ENCODE data around the gene RPTOR. TPM values are rescaled to one million over a fixed set of nuclear protein-coding genes. Genes with fewer than 3 reads are reported as not detected.

The RPTOR gene
- polyA plus RNA-seq, 1 of the 3 experiments (the other 2 are of a cell fraction): 14.9 TPM

- Histone ChIP-seq H3K79me2 (ENCODE audit: insufficient read depth) (no peaks in the 10 kb centered on the region), H3K9ac (no peak overlapping the region), H2AFZ (ENCODE audit: low read depth) (no peak overlapping the region), H3K9me3 (no peaks in the 10 kb centered on the region), H3K4me1 (ENCODE audit: control insufficient read depth in 1 of 2, insufficient read depth in 2 of 2, low read depth in 1 of 2, low read length in 1 of 2) (peaks cover 0 to 2% of the 10 kb centered on the region in 2 experiments; a peak in 2 of 4 replicates), H3K27ac (ENCODE audit: low read depth in 2 of 2, low read length in 1 of 2) (no peak overlapping the region), H3F3A (replicated peaks; ENCODE audit: insufficient read depth) (peaks cover 2% of the 10 kb centered on the region), H3K4me2 (no peak overlapping the region), H3K4me3 (ENCODE audit: low read depth in 2 of 2, low read length in 1 of 2) (no peak overlapping the region), H3K27me3 (ENCODE audit: insufficient read depth) (no peaks in the 10 kb centered on the region), H3K9me2 (no peaks in the 10 kb centered on the region), H4K20me1 (ENCODE audit: insufficient read depth) (no peaks in the 10 kb centered on the region), H3K36me3 (replicated peaks in 1 of 2; ENCODE audit: control insufficient read depth in 1 of 2, insufficient read depth in 2 of 2, low read length in 1 of 2) (peaks cover 10 to 21% of the 10 kb centered on the region in 2 experiments)
- TF ChIP-seq EZH2phosphoT487 (IDR thresholded peaks at IDR 0.05; ENCODE audit: borderline replicate concordance, low read depth): no peak
- TF ChIP-seq ZBTB33 (IDR thresholded peaks at IDR 0.05; ENCODE audit: borderline replicate concordance, low read depth): no peak
- TF ChIP-seq GATA2 (CRISPR knock-in tag; IDR thresholded peaks at IDR 0.05): no peak
- TF ChIP-seq GABPA (IDR thresholded peaks at IDR 0.05; ENCODE audit: low read depth): no peak
- TF ChIP-seq MEF2A (IDR thresholded peaks at IDR 0.05; ENCODE audit: borderline replicate concordance, low read depth): no peak
- no peak for TF ChIP-seq IRF3 (IDR thresholded peaks at IDR 0.05; ENCODE audit: low read depth, low read length)
- no peak for TF ChIP-seq RCOR1 (IDR thresholded peaks at IDR 0.05; ENCODE audit: low read length)
- TF ChIP-seq YY1 (IDR thresholded peaks at IDR 0.05; ENCODE audit: low read depth): no peak
- no peak for TF ChIP-seq TCF12 (IDR thresholded peaks at IDR 0.05)
- no peak for DNase-seq
- POLR2A ChIA-PET: no interaction called here
- CTCF ChIA-PET: interaction anchor here (0.6 to 0.9 kb wide), 2 partner anchors 14 to 163 kb away, joined by 3 read pairs; no protein-coding TSS in a partner anchor
- 91% methylated on average over 17 of the region's 17 CpGs for WGBS (ENCODE audit: low lambda C conversion rate)
Observed at GRCh38 chr17:80738020-80738808, 193.6 kb downstream of the RPTOR start.

GRCh38 chr17:80738987-80739730 is 194.5 kb downstream of the RPTOR start:
- WGBS (ENCODE audit: low lambda C conversion rate): 97% methylated on average over 21 of the region's 21 CpGs
- no peak for TF ChIP-seq USF1 (IDR thresholded peaks at IDR 0.05; ENCODE audit: borderline replicate concordance, low read depth)
- CTCF ChIA-PET: interaction anchor here (0.9 to 1.5 kb wide), 3 partner anchors 9 to 89 kb away, joined by 3 read pairs; no protein-coding TSS in a partner anchor

More at GRCh38 chr17:80738987-80739730, 194.5 kb downstream of the RPTOR start:
- Histone ChIP-seq H3K36me3 (replicated peaks in 1 of 2; ENCODE audit: control insufficient read depth in 1 of 2, insufficient read depth in 2 of 2, low read length in 1 of 2) (peaks cover 10 to 21% of the 10 kb centered on the region in 2 experiments), H3K27me3 (ENCODE audit: insufficient read depth) (no peaks in the 10 kb centered on the region), H3F3A (replicated peaks; ENCODE audit: insufficient read depth) (no peaks in the 10 kb centered on the region), H2AFZ (ENCODE audit: low read depth) (no peak overlapping the region), H3K4me1 (ENCODE audit: control insufficient read depth in 1 of 2, insufficient read depth in 2 of 2, low read depth in 1 of 2, low read length in 1 of 2) (peaks cover 0 to 5% of the 10 kb centered on the region in 2 experiments; a peak in 1 of 4 replicates), H3K9me2 (no peaks in the 10 kb centered on the region), H3K79me2 (ENCODE audit: insufficient read depth) (no peaks in the 10 kb centered on the region), H3K9ac (no peak overlapping the region), H3K27ac (ENCODE audit: low read depth in 2 of 2, low read length in 1 of 2) (no peak overlapping the region), H4K20me1 (ENCODE audit: insufficient read depth) (no peaks in the 10 kb centered on the region), H3K9me3 (no peaks in the 10 kb centered on the region), H3K4me3 (ENCODE audit: low read depth in 2 of 2, low read length in 1 of 2) (no peak overlapping the region), H3K4me2 (no peak overlapping the region)
- DNase-seq: no peak
- POLR2A ChIA-PET: no interaction called here
